Ishikawa (cell line): ENCODE results near the gene BAG1.

Source experiments
- CEBPB ChIP-seq: IDR thresholded peaks from 2 replicates; pipeline ENCODE4 v1.6.1; 2012
- CREB1 ChIP-seq: IDR thresholded peaks from 2 replicates; pipeline ENCODE4 v1.6.1; 2012; ENCODE audit warnings: low read depth
- EGR1 ChIP-seq: IDR thresholded peaks from 2 replicates; pipeline ENCODE4 v1.6.1; 2012
- EP300 ChIP-seq: IDR thresholded peaks from 2 replicates; pipeline ENCODE4 v1.6.1; 2012; ENCODE audit warnings: borderline replicate concordance
- FOXM1 ChIP-seq: IDR thresholded peaks from 2 replicates; pipeline ENCODE4 v1.6.1; 2012; ENCODE audit warnings: low read depth, borderline replicate concordance
- RAD21 ChIP-seq: IDR thresholded peaks from 2 replicates; pipeline ENCODE4 v1.6.1; 2012; ENCODE audit warnings: low read depth
- TAF1 ChIP-seq: IDR thresholded peaks from 2 replicates; pipeline ENCODE4 v1.6.1; 2012; ENCODE audit warnings: low read depth, mild to moderate bottlenecking
- TEAD4 ChIP-seq: IDR thresholded peaks from 2 replicates; pipeline ENCODE4 v1.6.1; 2012
- YY1 ChIP-seq: IDR thresholded peaks from 2 replicates; pipeline ENCODE4 v1.6.1; 2012; ENCODE audit warnings: low read depth
- ZBTB7A ChIP-seq: IDR thresholded peaks from 2 replicates; pipeline ENCODE4 v1.6.1; 2012; ENCODE audit warnings: low read depth
- TF ChIP-seq, protein P1 (sequence below): IDR thresholded peaks from 2 replicates; pipeline ENCODE4 v1.6.1; 2012
- TF ChIP-seq, protein P2 (sequence below): IDR thresholded peaks from 2 replicates; pipeline ENCODE4 v1.6.1; 2012; ENCODE audit warnings: low read depth, mild to moderate bottlenecking
- TF ChIP-seq, protein P3 (sequence below): IDR thresholded peaks from 2 replicates; pipeline ENCODE4 v1.6.1; 2012

DNA sequence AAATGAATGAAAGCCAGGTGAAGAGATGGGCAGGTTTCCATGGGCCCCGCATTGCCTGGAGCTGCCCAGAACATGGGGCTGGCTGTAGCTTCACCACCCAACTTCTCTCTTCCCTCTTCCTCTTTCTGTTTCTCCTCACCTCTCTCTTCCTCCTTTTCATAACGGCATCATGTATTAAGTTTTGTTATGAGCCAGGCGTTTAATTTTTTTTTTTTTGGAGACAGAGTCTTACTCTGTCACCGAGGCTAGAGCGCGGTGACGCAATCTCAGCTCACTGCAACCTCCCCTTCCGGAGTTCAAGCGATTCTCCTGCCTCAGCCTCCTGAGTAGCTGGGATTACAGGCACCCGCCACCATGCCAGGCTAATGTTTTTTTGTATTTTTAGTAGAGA, 37.5 kb downstream of the BAG1 start:
- TF ChIP-seq CREB1 (no peak), EP300 (no peak), ZBTB7A (no peak), RAD21 (no peak), CEBPB (no peak), YY1 (no peak), TAF1 (no peak), TEAD4 (no peak), EGR1 (no peak), FOXM1 (no peak)
- TF ChIP-seq, protein P1, sequence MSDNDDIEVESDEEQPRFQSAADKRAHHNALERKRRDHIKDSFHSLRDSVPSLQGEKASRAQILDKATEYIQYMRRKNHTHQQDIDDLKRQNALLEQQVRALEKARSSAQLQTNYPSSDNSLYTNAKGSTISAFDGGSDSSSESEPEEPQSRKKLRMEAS = no peak
- TF ChIP-seq, protein P2, sequence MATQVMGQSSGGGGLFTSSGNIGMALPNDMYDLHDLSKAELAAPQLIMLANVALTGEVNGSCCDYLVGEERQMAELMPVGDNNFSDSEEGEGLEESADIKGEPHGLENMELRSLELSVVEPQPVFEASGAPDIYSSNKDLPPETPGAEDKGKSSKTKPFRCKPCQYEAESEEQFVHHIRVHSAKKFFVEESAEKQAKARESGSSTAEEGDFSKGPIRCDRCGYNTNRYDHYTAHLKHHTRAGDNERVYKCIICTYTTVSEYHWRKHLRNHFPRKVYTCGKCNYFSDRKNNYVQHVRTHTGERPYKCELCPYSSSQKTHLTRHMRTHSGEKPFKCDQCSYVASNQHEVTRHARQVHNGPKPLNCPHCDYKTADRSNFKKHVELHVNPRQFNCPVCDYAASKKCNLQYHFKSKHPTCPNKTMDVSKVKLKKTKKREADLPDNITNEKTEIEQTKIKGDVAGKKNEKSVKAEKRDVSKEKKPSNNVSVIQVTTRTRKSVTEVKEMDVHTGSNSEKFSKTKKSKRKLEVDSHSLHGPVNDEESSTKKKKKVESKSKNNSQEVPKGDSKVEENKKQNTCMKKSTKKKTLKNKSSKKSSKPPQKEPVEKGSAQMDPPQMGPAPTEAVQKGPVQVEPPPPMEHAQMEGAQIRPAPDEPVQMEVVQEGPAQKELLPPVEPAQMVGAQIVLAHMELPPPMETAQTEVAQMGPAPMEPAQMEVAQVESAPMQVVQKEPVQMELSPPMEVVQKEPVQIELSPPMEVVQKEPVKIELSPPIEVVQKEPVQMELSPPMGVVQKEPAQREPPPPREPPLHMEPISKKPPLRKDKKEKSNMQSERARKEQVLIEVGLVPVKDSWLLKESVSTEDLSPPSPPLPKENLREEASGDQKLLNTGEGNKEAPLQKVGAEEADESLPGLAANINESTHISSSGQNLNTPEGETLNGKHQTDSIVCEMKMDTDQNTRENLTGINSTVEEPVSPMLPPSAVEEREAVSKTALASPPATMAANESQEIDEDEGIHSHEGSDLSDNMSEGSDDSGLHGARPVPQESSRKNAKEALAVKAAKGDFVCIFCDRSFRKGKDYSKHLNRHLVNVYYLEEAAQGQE = no peak
- TF ChIP-seq, protein P3, sequence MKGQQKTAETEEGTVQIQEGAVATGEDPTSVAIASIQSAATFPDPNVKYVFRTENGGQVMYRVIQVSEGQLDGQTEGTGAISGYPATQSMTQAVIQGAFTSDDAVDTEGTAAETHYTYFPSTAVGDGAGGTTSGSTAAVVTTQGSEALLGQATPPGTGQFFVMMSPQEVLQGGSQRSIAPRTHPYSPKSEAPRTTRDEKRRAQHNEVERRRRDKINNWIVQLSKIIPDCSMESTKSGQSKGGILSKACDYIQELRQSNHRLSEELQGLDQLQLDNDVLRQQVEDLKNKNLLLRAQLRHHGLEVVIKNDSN = no peak
